DOHH2 (cell line): ENCODE data around the gene MIGA2.
"Not testable (repeated sequence)": the region's sequence is repeated elsewhere in the genome, so short reads cannot be mapped to it uniquely, and the experiment has no call there.

ENCODE experiments used
- H3F3A ChIP-seq: fragments of 200-600 bp; sonication (generic), shearing (Covaris generic); 2 replicates; pipeline ENCODE4 v1.6.0; 2016; ENCODE audit warnings: antibody characterized with exemption, mild to moderate bottlenecking; ENCODE audit not compliant: control insufficient read depth, insufficient read depth
- H3K27ac ChIP-seq: fragments of 200-600 bp; sonication (generic); 2 replicates; pipeline ENCODE4 v1.5.1; 2014; ENCODE audit warnings: low read depth, mild to moderate bottlenecking, low read length, moderate library complexity
- H3K27me3 ChIP-seq: fragments of 200-600 bp; sonication (generic); 2 replicates; pipeline ENCODE4 v1.6.1; 2014; ENCODE audit warnings: mild to moderate bottlenecking, low read length, mixed read lengths; ENCODE audit not compliant: control insufficient read depth
- H3K36me3 ChIP-seq: fragments of 200-600 bp; sonication (generic); 2 replicates; pipeline ENCODE4 v1.6.1; 2014; ENCODE audit warnings: mild to moderate bottlenecking, low read length, moderate library complexity, mixed read lengths; ENCODE audit not compliant: control insufficient read depth
- H3K4me1 ChIP-seq: fragments of 200-600 bp; sonication (generic); 2 replicates; pipeline ENCODE4 v1.6.1; 2014; ENCODE audit warnings: mild to moderate bottlenecking, low read length, mixed read lengths; ENCODE audit not compliant: control insufficient read depth
- H3K4me2 ChIP-seq: fragments of 200-600 bp; sonication (generic); 2 replicates; pipeline ENCODE4 v1.6.0; 2014; ENCODE audit warnings: mild to moderate bottlenecking, low read length, moderate library complexity
- H3K4me3 ChIP-seq: fragments of 200-600 bp; sonication (generic); 2 replicates; pipeline ENCODE4 v1.5.1; 2014; ENCODE audit warnings: mild to moderate bottlenecking, low read length, mixed read lengths
- H3K79me2 ChIP-seq: fragments of 200-600 bp; sonication (generic); 2 replicates; pipeline ENCODE4 v1.6.1; 2014; ENCODE audit warnings: mild to moderate bottlenecking, low read length, mixed read lengths; ENCODE audit not compliant: control insufficient read depth
- H3K9me2 ChIP-seq: fragments of 200-600 bp; sonication (generic); replicated peaks from 2 replicates; pipeline ENCODE4 v1.6.1; 2014; ENCODE audit warnings: mild to moderate bottlenecking, low read length, mixed read lengths; ENCODE audit not compliant: control insufficient read depth
- H3K9me3 ChIP-seq: fragments of 200-600 bp; sonication (generic); 2 replicates; pipeline ENCODE4 v1.6.1; 2014; ENCODE audit warnings: antibody characterized with exemption, low read length, mixed read lengths; ENCODE audit not compliant: control insufficient read depth, insufficient read depth
- H4K20me1 ChIP-seq: fragments of 200-600 bp; sonication (generic); 2 replicates; pipeline ENCODE4 v1.6.0; 2014; ENCODE audit warnings: low read depth, mild to moderate bottlenecking, antibody characterized with exemption, low read length, moderate library complexity; ENCODE audit not compliant: control insufficient read depth, insufficient read depth
- CTCF ChIP-seq: fragments of 200-600 bp; sonication (generic); IDR thresholded peaks from one replicate; pipeline ENCODE4 v1.5.1; 2014; ENCODE audit warnings: antibody characterized with exemption, mild to moderate bottlenecking, low read depth, low read length; ENCODE audit not compliant: poor library complexity, severe bottlenecking
- EZH2phosphoT487 ChIP-seq: fragments of 200-600 bp; sonication (generic); IDR thresholded peaks from 2 replicates; pipeline ENCODE4 v1.6.1; 2017; ENCODE audit warnings: borderline replicate concordance, mild to moderate bottlenecking, antibody characterized with exemption, low read length, moderate library complexity, mixed read lengths

MIGA2 gene

DNA sequence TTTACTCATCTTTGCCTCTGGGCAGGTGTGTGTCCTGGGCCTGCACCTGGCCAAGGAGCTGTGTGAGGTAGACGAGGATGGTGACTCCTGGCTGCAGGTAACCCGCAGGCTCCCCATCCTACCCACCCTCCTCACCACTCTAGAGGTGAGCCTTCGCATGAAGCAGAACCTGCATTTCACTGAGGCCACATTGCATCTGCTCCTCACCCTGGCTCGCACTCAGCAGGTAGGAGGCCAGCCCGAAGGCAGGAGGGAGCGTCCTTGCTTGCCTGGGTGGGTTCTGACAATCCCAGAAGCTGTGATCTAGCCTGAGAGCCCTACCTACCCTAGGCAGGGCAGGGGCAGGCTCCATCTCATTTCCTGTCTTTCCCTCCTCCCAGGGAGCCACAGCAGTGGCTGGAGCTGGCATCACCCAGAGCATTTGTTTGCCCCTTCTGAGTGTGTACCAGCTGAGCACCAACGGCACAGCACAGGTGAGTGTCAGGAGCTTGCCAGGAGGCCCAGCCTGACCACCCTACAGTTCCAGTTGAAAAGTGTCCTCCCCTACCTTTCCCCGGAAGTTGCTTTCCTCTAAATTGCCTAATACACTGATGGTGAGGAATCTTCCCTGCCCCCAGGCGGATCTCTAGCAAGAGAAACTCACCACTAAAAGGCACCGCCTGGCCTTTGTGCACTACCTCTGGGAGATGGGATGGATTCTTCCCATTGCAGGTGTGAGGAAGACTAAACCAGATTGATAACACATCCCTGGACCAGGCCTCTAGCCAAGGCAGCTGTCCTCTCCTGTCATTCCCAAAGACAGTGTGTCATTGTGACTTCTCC, 34.7 kb upstream of the MIGA2 start:
- no peak overlapping the region for H3K27ac ChIP-seq

DNA sequence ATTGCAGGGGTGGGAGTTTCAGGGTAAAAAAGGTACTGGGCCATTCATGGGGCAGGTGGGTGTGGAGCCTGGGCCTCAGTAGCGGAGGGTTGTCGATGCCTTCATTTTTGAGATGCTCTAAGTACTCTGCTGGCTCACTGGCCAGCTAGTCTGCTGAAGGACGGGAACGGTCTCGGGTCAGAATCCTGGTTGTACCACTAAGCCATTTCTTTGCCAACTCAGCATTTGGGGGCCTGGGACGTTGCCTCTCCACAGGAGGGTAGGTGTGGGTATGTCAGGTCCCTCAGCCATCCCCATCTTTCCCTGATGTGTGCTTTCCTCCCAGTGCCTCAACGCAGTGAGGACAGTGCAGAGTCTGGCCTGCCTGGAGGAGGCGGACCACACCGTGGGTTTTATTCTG, 33.4 kb upstream of the MIGA2 start:
- TF ChIP-seq CTCF (no peak), EZH2phosphoT487 (no peak)
- Histone ChIP-seq H3K9me3 (no peaks in the 10 kb centered on the region), H3K4me2 (no peak overlapping the region), H3K27ac (no peak overlapping the region), H3K36me3 (peaks cover 90% of the 10 kb centered on the region), H3F3A (peaks cover 13% of the 10 kb centered on the region), H3K4me3 (no peak overlapping the region), H3K4me1 (no peaks in the 10 kb centered on the region), H3K27me3 (no peaks in the 10 kb centered on the region), H3K79me2 (no peaks in the 10 kb centered on the region), H4K20me1 (no peaks in the 10 kb centered on the region), H3K9me2 (no peaks in the 10 kb centered on the region)

More for the DNA sequence above, 34.7 kb upstream of the MIGA2 start:
- H3K4me2 ChIP-seq = no peak overlapping the region
- peaks cover 11% of the 10 kb centered on the region for H3F3A ChIP-seq
- H3K79me2 ChIP-seq = no peaks in the 10 kb centered on the region
- no peaks in the 10 kb centered on the region for H3K27me3 ChIP-seq
- H4K20me1 ChIP-seq = no peaks in the 10 kb centered on the region
- no peaks in the 10 kb centered on the region for H3K4me1 ChIP-seq
- no peaks in the 10 kb centered on the region for H3K9me3 ChIP-seq
- no peak for TF ChIP-seq EZH2phosphoT487
- TF ChIP-seq CTCF = no peak
- H3K9me2 ChIP-seq = no peaks in the 10 kb centered on the region
- H3K36me3 ChIP-seq = peaks cover 87% of the 10 kb centered on the region
- no peak overlapping the region for H3K4me3 ChIP-seq

DNA sequence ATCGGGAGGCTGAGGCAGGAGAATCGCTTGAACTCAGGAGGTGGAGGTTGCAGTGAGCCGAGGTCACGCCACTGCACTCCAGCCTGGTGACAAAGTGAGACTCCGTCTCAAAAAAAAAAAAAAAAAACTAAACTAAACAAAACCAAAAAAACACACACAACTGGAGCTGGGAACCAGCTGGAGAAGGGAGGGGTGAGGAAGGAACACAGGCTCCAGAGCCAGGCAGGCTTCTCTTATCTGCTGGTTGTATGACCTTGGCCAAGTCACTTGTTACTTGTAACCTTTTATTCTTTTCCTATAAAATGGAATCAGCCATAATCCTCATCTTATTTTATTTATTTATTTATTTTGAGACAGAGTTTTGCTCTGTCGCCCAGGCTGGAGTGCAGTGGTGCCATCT, 32.3 kb upstream of the MIGA2 start:
- H3K4me1 ChIP-seq, H3K9me2 ChIP-seq, H3K4me3 ChIP-seq, H3K9me3 ChIP-seq, H3K27ac ChIP-seq, H4K20me1 ChIP-seq, H3K27me3 ChIP-seq, H3K4me2 ChIP-seq, H3K79me2 ChIP-seq: not testable (repeated sequence)
- Histone ChIP-seq H3F3A (peaks cover 13% of the 10 kb centered on the region), H3K36me3 (peaks cover 91% of the 10 kb centered on the region)

GRCh38 chr9:129005336-129005997, 31.0 kb upstream of the MIGA2 start:
- H3K4me2 ChIP-seq = no peak overlapping the region
- H3K36me3 ChIP-seq = peaks cover 86% of the 10 kb centered on the region
- H3K79me2 ChIP-seq = no peaks in the 10 kb centered on the region
- no peaks in the 10 kb centered on the region for H3K4me1 ChIP-seq
- no peaks in the 10 kb centered on the region for H4K20me1 ChIP-seq
- no peak for TF ChIP-seq EZH2phosphoT487
- H3K4me3 ChIP-seq = no peak overlapping the region
- no peak overlapping the region for H3K27ac ChIP-seq
- H3K27me3 ChIP-seq = no peaks in the 10 kb centered on the region
- no peaks in the 10 kb centered on the region for H3K9me3 ChIP-seq
- H3F3A ChIP-seq = peaks cover 13% of the 10 kb centered on the region
- no peaks in the 10 kb centered on the region for H3K9me2 ChIP-seq
